Heart left ventricle (tissue), 13 donors: ENCODE results near the gene GRAP.

Experiments
- POLR2A ChIP-seq, 2 donors: fragments of 450-650 bp; IDR thresholded peaks; one replicate each; pipeline ENCODE4 v1.6.1; 2017; ENCODE audit warnings: antibody characterized with exemption in 2 of 2, mild to moderate bottlenecking in 2 of 2, moderate library complexity in 2 of 2
- TF ChIP-seq, protein P1 (sequence below), 12 donors: fragments of 200-600 bp; sonication (generic) in 4 of 12; IDR thresholded peaks; one replicate each; pipeline versions ENCODE4 v1.5.0 to v1.8.0; 2018 to 2022; ENCODE audit warnings: antibody characterized with exemption in 12 of 12, mild to moderate bottlenecking in 5 of 12
- donor health status: ischemic (EF 13 %, LVEDD 7.1; RV severe dilation, severe dysfunction).
- donor health status: DM: no; HTN: yes; CAD: no.
- donor health status: DM: no; HTN: no; CAD: no.
- donor health status: ischemic (EF 25% LVEDD 6.9; RV normal size, moderate dysfunction).
- donor health status: ischemic (EF 25% LVEDD 5.7; RV mildly dilated, moderate dysfunction).
- donor health status: ischemic (EF 35%, LVEDD 5.7; RV mildly dilated, moderate dysfunction).
- donor health status: nonischemic (EF 11% LVEDD 7.7; RV severe dilation, severe dysfunction).
- donor health status: DM: yes; HTN: yes; CAD: no.
- donor health status: PGD.
- donor health status: ischemic (EF 29% LVEDD 5.4; RV normal size, mild dysfunction).
- donor health status: nonischemic (EF 23%, LVEDD 6.1; RV moderate dilation, normal function).

DNA sequence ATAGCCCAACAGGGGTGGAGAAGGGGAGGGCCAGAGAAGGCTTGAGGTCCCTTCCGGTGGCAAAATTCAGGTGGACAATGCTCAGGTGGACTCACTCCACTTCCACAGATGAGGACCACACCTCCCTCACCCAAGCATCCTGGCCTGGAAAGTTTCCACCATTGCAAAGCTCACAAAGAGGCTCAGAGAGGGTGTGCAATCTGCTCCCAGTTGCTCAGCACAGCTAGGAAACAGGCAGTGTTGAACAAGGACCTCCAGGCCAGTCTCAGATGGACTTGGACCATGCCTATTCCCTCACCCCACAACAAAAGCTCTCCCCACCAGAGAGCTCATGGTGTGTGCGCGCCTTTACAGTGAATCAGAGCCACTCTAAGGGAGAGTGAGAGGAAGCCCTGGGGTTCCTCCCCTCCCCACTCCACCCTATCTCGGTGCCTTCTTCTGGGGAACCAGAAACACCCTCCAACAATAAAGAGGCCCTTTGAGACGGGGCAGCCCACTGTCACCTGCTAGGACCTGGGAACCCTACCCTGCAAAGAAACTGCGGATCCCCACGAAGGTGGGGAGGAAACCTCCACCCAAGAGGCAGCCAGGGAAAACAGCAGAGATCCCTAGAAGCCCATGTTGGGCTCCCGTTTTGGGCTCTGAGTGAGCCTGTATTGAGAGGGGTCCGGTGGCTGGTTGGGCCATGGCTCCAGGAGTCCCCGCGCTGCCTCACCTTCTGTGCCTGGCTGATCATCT lies 43.8 kb downstream of the GRAP start:
- TF ChIP-seq, protein P1, sequence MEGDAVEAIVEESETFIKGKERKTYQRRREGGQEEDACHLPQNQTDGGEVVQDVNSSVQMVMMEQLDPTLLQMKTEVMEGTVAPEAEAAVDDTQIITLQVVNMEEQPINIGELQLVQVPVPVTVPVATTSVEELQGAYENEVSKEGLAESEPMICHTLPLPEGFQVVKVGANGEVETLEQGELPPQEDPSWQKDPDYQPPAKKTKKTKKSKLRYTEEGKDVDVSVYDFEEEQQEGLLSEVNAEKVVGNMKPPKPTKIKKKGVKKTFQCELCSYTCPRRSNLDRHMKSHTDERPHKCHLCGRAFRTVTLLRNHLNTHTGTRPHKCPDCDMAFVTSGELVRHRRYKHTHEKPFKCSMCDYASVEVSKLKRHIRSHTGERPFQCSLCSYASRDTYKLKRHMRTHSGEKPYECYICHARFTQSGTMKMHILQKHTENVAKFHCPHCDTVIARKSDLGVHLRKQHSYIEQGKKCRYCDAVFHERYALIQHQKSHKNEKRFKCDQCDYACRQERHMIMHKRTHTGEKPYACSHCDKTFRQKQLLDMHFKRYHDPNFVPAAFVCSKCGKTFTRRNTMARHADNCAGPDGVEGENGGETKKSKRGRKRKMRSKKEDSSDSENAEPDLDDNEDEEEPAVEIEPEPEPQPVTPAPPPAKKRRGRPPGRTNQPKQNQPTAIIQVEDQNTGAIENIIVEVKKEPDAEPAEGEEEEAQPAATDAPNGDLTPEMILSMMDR (IDR thresholded peaks at IDR 0.05) = no peak
- no peak for TF ChIP-seq POLR2A (IDR thresholded peaks at IDR 0.05)
